Measurements from ENCODE around the gene COASY.

Gene COASY

GRCh38 chr17:42561897-42562387, at the start of gene COASY:
Gene COASY (plus strand): TSS chr17:42562148. CDS start chr17:42562623, 475 bp downstream.
- DNase-seq (ENCODE audit: low read depth), result peak; percentile 94

GRCh38 chr17:42512246-42512645, 49.7 kb upstream of the COASY start:
- DNase-seq (ENCODE audit: low read depth), result no peak

GRCh38 chr17:42512733-42513251, 49.2 kb upstream of the COASY start:
- no peak for DNase-seq (ENCODE audit: low read depth)

DNA sequence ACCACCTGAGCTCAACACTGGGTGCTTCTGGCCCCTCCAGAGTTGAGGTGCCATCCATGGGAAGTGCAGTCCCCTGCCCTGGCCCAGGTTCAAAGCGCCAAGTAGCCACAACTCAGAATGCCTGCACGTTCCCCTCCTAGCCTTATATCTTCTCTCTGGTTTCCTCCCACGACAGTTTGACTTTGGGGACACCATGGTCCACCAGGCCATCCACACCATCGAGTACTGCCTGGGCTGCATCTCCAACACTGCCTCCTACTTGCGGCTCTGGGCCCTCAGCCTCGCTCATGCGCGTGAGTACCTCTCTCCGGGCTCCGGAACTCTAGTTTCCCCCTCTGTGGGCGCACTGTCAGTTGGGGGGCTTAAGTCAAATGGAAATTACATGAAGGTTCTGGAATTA, 48.3 kb upstream of the COASY start:
- DNase-seq (ENCODE audit: low read depth), result no peak

GRCh38 chr17:42514279-42514678, 47.7 kb upstream of the COASY start:
- no peak for DNase-seq (ENCODE audit: low read depth)

DNA sequence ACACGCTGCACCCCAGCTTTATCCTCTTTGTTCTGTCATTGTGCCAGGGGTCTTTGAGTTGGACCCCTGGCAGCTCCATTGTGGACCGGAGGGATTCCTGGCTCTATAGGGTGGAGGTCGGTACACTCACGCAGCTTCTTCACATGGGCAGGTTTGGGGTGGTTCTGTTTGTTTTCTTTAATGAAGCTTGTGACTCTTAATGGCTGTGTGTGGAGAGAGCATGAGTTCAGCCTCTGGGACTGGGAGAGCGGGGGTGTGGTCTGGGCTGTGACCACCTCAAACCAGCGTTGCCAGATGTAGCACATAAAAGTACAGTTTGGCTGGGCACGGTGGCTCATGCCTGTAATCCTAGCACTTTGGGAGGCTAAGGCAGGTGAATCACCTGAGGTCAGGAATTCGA, 47.1 kb upstream of the COASY start:
- DNase-seq (ENCODE audit: low read depth), result no peak

DNA sequence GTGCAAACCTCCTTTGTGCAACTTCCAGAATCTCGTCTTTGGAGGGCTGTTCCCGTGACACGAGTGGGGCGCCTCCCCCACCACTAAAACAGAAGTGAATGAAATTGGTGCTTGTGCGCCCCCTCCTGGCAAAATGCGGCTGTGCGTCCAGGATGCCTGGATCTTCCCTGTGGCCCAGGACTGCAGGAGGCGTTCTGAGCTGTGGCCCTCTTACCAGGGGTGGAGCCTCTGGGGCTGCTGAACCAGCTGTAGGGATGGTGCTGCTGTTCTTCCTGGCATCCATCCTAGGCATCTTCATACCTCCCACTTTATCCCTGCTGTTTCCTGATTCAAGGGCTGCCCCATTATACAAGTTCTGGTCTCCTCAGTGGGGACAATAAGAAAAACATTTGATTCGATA, 44.4 kb upstream of the COASY start:
- DNase-seq (ENCODE audit: low read depth), result peak; percentile 71

DNA sequence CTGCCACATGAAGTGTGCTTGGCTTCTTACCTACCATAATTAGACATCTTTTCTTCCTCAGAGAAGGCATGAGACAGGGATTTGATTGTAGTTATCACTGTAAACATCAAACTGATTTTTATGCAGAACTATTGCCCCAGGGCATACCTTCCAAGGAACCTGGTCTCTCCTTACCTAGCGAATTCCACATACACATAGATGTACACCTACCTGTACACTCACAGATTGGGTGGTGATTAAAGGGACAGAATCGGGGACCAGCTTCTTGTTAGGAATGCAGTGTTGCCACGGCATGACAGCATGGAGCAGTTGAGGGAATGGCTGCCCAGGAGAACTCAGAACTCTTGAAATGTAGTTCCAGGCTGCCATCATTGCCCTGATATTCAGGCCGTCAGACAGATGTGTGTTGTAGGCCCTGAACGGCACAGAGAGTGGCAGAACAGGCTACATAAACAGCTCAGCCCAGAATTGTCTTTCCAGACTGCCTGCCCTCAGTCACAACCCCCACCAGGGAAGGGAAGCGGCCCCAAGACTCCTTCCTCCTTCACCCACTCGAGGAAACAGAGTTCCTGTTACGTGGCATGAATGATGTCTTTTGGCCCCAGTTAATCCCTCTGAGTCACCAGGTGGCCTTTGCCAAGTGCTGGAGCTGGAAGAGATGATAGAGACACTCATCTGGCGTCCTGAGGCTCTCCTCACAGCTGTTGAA, 43.7 kb upstream of the COASY start:
- no peak for DNase-seq (ENCODE audit: low read depth)

GRCh38 chr17:42518755-42519545, 43.0 kb upstream of the COASY start:
- peak; percentile 91 for DNase-seq (ENCODE audit: low read depth)

DNA sequence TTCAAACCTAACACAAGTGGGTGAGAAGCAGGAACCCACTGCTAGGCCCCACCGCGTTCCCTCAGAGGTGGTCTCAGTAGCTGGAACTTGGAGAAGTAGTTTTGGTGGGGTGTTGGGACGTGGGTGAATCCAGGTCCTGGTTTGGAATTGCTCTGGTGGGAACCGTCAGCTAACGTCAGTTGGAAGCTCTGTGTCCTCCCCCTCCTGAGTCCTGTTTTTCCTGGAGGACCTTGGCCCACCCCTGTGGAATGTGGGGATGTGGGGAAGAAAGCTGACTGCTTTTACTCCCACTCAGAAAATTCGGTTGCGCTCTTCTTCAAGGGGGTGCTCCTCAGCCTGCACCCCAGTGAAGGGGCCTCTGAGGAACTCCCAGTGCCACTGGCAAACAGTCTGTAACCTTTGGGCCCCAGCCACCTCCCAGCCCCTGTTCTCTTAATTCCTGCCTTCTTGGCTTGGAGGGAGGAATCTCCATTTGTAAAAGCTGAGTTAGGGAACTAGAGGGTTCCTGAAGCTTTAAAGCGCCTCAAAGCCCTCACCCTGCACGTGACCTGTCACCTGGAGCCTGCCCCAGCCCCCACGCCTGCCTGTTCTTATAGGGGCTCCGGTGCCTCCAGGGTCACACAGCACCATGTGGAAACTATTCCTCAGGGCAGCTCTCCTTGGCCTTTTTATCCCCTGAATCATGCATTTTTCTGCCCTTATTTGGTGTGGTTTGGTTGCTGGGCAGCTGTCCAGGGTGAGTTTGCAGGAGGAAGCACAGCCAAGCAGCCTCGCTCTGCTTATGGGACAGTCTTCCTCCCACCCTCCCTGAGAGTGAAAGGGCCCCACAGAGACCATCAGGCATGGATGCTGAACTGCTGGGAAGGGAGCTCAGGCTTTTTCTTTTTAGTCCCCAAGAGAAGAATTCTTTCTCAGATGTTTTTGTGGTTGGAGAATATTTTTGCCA, 42.1 kb upstream of the COASY start:
- no peak for DNase-seq (ENCODE audit: low read depth)

- no peak for DNase-seq (ENCODE audit: low read depth)
Measured at GRCh38 chr17:42520540-42520951, 41.4 kb upstream of the COASY start.

DNA sequence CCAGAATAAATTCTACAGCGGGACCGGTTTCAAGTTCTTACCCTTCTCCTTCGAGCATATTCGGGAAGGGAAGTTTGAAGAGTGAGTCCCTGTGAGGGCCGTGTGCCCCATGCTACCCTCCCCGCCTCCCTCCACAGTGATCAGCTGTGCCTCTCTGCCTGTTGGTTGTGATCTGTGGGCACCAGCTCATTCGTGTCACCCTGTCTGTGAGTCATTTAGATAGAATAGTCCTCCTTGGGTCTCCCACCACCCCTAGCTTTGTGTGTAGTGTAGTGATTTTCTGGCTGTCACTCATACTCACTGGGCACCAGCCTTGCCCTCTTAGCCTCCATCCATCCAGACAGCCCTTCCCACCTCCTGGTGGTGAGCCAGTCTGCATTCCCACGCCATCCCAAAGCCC, 40.9 kb upstream of the COASY start:
- DNase-seq (ENCODE audit: low read depth), result no peak

DNA sequence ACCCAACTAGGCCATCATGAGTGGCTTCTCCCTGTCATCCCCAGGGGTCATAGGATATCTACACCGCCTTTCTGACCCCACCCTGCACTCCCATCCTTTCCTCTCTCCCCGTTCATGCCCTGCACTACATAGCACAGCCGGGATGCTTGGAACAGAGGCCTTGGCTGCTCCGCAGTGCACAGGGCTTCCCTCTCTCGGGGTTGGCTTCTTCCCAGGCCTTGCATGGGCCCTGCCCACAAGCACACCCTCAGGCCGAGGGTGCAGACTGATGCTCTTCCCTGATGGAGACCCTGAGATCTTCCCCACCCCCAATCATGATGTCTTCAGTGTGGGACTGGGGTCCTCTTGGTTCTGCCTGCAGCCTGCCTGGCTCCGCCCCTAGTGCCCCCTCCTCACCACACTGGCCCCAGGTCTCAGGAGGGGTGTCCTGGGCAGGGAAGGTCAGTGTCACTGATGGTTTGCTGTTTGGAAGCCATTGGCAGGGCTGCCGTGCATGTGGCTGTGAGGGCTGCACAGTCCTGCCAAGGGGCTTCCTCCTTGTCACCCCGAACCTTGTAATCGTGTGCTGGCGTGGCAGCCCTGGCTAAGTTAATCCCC, 40.2 kb upstream of the COASY start:
- DNase-seq (ENCODE audit: low read depth), result no peak

GRCh38 chr17:42522263-42522790, 39.6 kb upstream of the COASY start:
- DNase-seq (ENCODE audit: low read depth), result no peak

DNA sequence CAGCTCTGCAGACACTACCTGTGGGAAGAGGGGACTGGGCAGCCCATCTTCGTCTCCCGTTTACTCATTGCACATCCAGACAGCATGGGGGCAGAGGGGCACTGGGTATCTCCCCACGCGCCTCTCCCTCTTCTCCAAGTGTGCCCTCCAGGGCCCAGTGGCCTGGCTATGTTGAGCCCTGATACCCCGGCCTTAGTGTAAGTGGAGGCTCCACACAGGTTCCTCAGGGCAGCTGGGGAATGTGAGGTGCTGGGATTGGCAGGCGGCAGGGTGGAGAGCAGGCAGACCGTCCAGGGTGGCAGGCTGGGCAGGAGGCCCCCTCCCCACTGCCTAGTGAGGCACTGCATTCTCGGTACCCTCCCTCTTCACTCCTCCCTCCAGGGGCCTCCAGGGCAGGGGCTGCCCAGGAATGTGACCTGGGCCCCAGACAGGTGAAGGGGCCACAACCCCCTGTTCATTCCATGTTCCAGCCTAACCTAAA, 39.1 kb upstream of the COASY start:
- no peak for DNase-seq (ENCODE audit: low read depth)

DNA sequence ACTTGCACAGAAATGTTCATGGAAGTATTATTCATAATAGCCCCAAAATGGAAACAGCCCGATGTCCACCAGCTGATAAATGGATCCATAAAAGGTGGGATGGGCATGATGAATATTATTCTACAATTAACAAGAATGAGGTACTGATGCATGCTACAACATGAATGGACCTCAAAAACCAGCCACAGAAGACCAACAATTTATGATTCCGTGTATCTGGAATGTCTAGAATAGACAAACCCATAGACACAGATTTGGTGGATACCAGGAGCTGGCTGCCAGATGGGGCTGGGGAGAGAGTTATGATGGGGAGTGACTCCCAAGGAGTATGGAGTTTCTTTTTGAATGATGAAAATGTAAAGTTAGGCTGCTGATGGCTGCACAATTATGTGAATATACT, 36.7 kb upstream of the COASY start:
- DNase-seq (ENCODE audit: low read depth), result no peak

GRCh38 chr17:42526031-42526444, 35.9 kb upstream of the COASY start:
- no peak for DNase-seq (ENCODE audit: low read depth)

DNA sequence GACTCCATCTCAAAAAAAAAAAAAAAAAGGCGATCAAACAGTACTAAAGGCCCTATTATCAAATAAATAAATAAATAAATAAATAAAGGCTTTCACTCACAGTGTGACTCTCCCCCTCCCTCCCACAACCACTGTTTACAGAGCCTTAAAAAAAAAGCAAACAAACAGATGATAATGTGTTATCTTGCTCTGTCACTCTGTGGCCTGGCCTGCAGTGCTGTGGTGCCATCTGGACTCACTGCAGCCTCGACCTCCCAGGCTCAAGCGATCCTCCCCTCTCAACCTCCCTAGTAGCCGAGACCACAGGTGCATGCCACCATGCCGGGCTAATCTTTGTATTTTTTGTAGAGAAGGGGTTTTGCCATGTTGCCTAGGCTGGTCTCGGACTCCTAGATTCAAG, 34.0 kb upstream of the COASY start:
- DNase-seq (ENCODE audit: low read depth), result no peak

GRCh38 chr17:42529061-42529460, 32.9 kb upstream of the COASY start:
- no peak for DNase-seq (ENCODE audit: low read depth)

DNA sequence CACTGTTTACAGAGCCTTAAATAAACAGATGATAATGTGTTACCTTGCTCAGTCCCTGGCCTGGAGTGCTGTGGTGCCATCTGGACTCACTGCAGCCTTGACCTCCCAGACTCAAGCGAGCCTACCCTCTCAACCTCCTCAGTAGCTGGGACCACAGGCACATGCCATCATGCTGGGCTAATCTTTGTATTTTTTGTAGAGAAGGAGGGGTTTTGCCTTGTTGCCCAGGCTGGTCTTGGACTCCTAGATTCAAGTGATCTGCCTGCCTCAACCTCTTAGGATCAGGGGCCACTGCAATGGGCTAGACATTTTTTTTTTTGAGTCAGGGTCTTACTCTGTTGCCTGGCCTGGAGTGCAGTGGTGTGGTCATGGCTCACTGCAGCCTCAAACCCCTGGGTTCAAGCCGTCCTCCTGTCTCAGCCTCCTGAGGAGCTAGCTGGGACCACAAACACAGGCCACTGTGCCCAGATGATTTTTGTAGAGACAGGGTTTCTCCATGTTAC, 30.9 kb upstream of the COASY start:
- no peak for DNase-seq (ENCODE audit: low read depth)

Data from CMK (cell line).